ENCODE data around the gene JAG1.

Gene JAG1

GRCh38 chr20:10648651-10649050 is 25.1 kb downstream of the JAG1 start:
- H3K27ac ChIP-seq (ENCODE audit: low read depth, low read length): no peak overlapping the region
- H3F3A ChIP-seq (ENCODE audit: control insufficient read depth, insufficient read depth): no peaks in the 10 kb centered on the region
- no peaks in the 10 kb centered on the region for H3K9me3 ChIP-seq (ENCODE audit: control insufficient read depth, insufficient read depth, low read length)
- no peak overlapping the region for H3K4me3 ChIP-seq (ENCODE audit: low read length)
- H3K36me3 ChIP-seq (ENCODE audit: control insufficient read depth, low read length): no peaks in the 10 kb centered on the region
- H3K79me2 ChIP-seq (ENCODE audit: control insufficient read depth, low read length): no peaks in the 10 kb centered on the region
- TF ChIP-seq EZH2phosphoT487 (IDR thresholded peaks at IDR 0.05; ENCODE audit: borderline replicate concordance, low read length): no peak
- TF ChIP-seq CTCF (IDR thresholded peaks at IDR 0.05; ENCODE audit: low read depth, low read length, poor library complexity, severe bottlenecking): no peak
- no peaks in the 10 kb centered on the region for H4K20me1 ChIP-seq (ENCODE audit: control insufficient read depth, insufficient read depth, low read depth, low read length)
- H3K9me2 ChIP-seq (replicated peaks; ENCODE audit: control insufficient read depth, low read length): no peaks in the 10 kb centered on the region
- no peaks in the 10 kb centered on the region for H3K4me1 ChIP-seq (ENCODE audit: control insufficient read depth, low read length)
- no peak overlapping the region for H3K4me2 ChIP-seq (ENCODE audit: low read length)
- no peaks in the 10 kb centered on the region for H3K27me3 ChIP-seq (ENCODE audit: control insufficient read depth, low read length)

- H3K9me3 ChIP-seq (ENCODE audit: control insufficient read depth, insufficient read depth, low read length): no peaks in the 10 kb centered on the region
- H3K4me2 ChIP-seq (ENCODE audit: low read length): no peak overlapping the region
- H3K27ac ChIP-seq (ENCODE audit: low read depth, low read length): no peak overlapping the region
- no peak overlapping the region for H3K4me3 ChIP-seq (ENCODE audit: low read length)
- no peaks in the 10 kb centered on the region for H3K79me2 ChIP-seq (ENCODE audit: control insufficient read depth, low read length)
- H3K4me1 ChIP-seq (ENCODE audit: control insufficient read depth, low read length): no peaks in the 10 kb centered on the region
- H3K27me3 ChIP-seq (ENCODE audit: control insufficient read depth, low read length): no peaks in the 10 kb centered on the region
- no peaks in the 10 kb centered on the region for H3K9me2 ChIP-seq (replicated peaks; ENCODE audit: control insufficient read depth, low read length)
- no peaks in the 10 kb centered on the region for H4K20me1 ChIP-seq (ENCODE audit: control insufficient read depth, insufficient read depth, low read depth, low read length)
- no peak for TF ChIP-seq CTCF (IDR thresholded peaks at IDR 0.05; ENCODE audit: low read depth, low read length, poor library complexity, severe bottlenecking)
- no peak for TF ChIP-seq EZH2phosphoT487 (IDR thresholded peaks at IDR 0.05; ENCODE audit: borderline replicate concordance, low read length)
- H3K36me3 ChIP-seq (ENCODE audit: control insufficient read depth, low read length): no peaks in the 10 kb centered on the region
- no peaks in the 10 kb centered on the region for H3F3A ChIP-seq (ENCODE audit: control insufficient read depth, insufficient read depth)
Measured at GRCh38 chr20:10647909-10648308, 25.9 kb downstream of the JAG1 start.

- no peaks in the 10 kb centered on the region for H3K27me3 ChIP-seq (ENCODE audit: control insufficient read depth, low read length)
- H3K79me2 ChIP-seq (ENCODE audit: control insufficient read depth, low read length): no peaks in the 10 kb centered on the region
- no peaks in the 10 kb centered on the region for H3F3A ChIP-seq (ENCODE audit: control insufficient read depth, insufficient read depth)
- H3K4me1 ChIP-seq (ENCODE audit: control insufficient read depth, low read length): no peaks in the 10 kb centered on the region
- no peak overlapping the region for H3K4me3 ChIP-seq (ENCODE audit: low read length)
- H4K20me1 ChIP-seq (ENCODE audit: control insufficient read depth, insufficient read depth, low read depth, low read length): no peaks in the 10 kb centered on the region
- no peaks in the 10 kb centered on the region for H3K36me3 ChIP-seq (ENCODE audit: control insufficient read depth, low read length)
- no peak overlapping the region for H3K27ac ChIP-seq (ENCODE audit: low read depth, low read length)
- peak; percentile 27 for TF ChIP-seq CTCF (IDR thresholded peaks at IDR 0.05; ENCODE audit: low read depth, low read length, poor library complexity, severe bottlenecking)
- TF ChIP-seq EZH2phosphoT487 (IDR thresholded peaks at IDR 0.05; ENCODE audit: borderline replicate concordance, low read length): no peak
- H3K9me2 ChIP-seq (replicated peaks; ENCODE audit: control insufficient read depth, low read length): no peaks in the 10 kb centered on the region
- H3K4me2 ChIP-seq (ENCODE audit: low read length): no peak overlapping the region
- no peaks in the 10 kb centered on the region for H3K9me3 ChIP-seq (ENCODE audit: control insufficient read depth, insufficient read depth, low read length)
Measured at GRCh38 chr20:10647471-10647870, 26.3 kb downstream of the JAG1 start.

Measured in DOHH2 (cell line).